ENCODE data around the gene YJU2.

The YJU2 gene

GRCh38 chr19:4318460-4318859 lies 71.6 kb downstream of the YJU2 start:
- no peak for DNase-seq (ENCODE audit: low read depth)
- H3K4me3 ChIP-seq (ENCODE audit: low read depth, low read length) = no peak overlapping the region

Data from skeletal muscle cell (primary cell).